EH (cell line): ENCODE measurements around the gene NOSIP.

ENCODE experiments used
- DNase-seq: peaks from one replicate; pipeline ENCODE4 v3.0.0-alpha.2; 2015; ENCODE audit warnings: low read depth

Gene NOSIP

DNA sequence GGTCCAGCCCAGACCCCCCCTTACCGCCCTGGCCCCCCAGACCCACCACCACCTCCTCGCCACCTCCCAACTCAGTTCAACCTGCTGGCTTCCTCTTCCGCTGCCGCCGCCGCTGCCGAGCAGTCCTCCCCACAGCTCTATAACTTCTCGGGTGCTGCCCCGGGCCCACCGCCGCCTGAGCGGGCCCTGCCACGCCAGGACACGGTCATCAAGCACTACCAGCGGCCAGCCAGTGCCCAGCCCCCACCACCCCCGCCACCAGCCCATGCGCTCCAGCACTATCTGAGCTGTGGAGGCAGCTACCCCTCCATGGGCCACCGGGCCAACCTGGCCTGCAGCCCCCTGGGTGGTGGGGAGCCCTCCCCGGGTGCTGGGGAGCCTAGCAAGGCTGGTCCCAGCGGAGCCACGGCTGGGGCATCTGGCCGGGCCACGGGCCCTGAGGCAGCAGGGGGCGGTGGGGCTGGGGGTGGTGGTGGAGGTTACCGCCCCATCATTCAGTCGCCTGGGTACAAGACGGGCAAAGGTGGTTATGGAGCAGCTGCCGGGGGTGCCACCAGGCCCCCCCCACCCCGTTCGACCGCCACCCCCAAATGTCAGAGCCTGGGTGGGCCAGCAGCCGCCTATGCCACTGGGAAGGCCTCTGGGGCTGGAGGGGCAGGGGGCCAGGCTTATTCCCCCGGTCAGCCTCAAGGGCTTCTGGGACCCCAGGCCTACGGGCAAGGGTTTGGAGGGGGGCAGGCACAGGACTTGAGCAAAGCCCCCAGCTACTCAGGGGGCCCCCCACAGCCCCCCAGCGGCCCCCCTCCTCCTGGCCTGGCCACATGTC, 14.8 kb upstream of the NOSIP start:
- no peak for DNase-seq

DNA sequence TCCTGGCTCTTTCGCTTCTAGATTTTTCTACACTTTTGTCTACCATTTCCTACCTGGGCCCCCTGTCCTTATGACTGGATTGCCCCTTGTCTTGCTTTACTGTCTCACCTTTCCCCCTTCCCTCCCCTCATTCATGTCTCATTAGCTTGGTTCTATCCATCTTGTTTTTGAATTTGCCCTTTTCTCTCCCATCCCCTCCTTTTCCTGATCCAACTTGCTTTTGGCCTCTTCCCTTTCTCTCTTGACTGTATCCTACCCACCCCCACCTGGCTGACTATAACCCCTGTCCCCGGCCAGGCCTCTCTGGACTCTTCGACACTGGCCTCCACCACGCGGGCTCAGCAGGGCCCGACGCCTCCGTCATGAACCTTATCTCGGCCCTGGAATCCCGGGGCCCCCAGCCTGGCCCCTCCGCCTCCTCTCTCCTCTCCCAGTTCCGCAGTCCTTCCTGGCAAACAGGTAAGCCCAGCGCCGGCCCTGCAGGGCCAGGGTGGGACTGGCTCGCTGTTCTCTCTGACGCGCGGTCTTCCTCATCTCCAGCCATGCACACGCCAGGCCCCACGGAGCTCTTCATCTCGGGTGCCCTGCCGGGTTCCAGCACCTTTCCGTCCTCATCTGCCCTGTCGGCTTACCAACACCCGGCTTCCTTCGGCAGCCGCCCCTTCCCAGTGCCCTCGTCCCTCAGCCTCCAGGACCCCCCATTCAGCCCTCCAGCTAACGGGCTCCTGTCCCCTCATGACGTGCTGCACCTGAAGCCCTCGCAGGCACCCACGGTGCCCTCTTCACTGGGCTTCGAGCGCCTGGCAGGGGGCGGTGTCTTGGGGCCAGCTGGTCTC, 14.0 kb upstream of the NOSIP start:
- DNase-seq, result no peak

DNA sequence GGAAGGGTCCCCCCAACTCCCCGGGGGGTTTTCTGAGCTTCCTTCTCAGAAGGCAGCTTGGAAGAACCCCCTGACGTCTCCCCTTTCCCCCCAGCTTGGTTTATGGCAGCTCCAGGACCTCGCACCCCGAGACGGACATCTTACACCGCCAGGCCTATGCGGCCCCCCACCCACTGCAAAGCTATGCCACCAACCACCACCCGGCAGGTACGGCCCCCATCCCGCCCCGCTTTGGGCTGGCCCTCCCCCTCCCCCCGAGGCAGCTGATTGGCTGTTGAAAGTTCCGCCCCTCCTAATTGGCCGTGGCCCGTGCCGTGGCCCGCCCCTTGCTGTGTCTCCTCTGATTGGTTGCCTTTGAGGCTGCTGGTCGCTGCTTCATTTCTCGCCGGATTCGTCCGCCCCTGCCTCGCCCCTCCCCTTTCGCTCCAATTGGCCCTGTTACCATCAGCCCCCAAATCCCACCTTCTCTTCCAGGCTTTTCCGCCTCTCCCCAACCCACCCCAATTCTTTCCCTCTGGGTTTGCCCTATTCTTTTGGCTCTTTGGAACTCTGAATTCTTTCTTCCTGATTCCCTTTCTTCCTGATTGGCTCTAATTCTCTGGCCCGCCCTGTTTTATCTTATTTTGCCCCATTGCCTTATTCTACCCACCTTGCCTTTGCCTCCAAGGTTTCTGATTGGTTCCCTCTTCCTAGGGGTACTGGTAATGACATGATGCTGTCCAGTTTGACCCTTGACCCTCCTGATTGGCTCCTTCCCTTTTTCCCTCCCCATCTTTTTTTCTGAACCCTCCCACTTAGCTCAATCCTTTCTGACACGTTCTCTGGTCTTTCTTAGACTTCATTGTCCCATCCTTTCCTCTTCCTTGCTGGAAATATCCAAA, 13.1 kb upstream of the NOSIP start:
- peak; percentile 93 for DNase-seq

DNA sequence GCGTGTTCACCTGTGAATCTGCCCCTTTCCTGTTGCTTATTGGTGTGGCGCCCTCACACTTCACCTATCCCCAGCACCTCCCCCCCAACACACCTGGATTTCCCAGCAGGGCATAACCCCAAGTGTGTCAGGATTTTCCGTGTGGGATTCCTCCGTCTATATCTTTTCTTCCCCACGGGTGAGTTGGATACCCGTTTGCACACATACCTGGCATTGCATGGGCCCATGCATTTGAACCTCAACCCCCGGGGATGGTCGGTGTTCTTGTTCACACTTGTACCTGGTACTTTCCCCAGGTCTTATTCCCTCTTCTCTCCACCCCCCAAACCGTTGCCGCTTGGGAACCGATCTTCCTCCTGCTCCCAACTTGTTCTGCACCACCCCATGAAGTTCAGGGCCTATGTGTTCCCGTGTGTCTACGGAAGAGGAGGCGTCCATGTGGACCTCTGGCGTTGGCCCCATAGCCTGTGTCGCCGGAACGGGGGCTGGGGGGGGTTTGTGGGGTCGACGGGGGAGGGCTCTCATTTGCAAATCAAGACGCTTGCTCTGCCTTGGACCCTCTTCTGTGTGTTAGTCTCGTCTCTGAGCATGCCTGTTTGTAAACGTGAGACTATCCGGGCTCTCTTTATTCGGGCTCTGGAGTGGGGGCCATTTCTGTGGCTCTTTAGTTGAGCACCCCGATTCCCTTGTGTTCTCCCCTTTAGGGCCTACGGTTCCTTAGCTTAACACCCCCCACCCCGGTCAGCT, 12.3 kb upstream of the NOSIP start:
- peak; percentile 30 for DNase-seq

DNA sequence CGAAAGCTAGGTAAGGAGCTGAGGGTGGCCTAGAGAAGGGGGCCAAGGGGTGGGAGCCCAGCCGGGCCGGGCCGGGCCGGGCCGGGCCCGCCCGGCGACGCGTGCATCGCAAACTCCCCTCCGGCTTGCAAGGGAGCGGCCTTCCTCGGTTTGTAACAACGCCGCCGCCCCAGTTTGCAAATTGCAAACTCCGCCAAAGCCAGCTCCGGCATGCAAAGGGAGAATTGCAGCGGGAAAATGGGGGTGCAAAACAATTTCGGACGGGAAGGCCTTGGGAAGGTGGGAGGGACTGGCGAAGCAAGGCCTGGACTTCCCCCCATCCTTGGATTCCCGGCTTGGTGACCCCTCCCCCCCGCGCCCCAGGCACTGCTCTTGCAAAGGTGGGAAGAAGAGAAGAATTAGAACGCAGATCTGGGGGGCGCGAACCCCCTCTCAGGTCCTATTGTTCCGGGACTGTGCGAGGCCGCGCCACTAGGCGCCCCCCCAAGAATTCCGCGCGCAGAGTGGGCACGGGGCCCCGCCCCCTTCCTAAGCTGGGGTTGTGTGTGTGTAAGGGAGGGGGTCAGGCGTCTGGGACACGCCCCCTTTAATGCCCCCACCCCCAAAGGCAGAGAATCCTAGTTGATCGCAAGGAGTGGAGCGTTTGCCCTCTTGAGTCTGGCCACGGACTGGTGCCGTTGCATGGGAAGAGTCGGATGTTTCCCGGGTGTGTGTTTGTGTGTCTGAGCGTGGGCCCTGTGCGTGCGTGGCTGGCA, 11.6 kb upstream of the NOSIP start:
- DNase-seq, result peak; percentile 55

DNA sequence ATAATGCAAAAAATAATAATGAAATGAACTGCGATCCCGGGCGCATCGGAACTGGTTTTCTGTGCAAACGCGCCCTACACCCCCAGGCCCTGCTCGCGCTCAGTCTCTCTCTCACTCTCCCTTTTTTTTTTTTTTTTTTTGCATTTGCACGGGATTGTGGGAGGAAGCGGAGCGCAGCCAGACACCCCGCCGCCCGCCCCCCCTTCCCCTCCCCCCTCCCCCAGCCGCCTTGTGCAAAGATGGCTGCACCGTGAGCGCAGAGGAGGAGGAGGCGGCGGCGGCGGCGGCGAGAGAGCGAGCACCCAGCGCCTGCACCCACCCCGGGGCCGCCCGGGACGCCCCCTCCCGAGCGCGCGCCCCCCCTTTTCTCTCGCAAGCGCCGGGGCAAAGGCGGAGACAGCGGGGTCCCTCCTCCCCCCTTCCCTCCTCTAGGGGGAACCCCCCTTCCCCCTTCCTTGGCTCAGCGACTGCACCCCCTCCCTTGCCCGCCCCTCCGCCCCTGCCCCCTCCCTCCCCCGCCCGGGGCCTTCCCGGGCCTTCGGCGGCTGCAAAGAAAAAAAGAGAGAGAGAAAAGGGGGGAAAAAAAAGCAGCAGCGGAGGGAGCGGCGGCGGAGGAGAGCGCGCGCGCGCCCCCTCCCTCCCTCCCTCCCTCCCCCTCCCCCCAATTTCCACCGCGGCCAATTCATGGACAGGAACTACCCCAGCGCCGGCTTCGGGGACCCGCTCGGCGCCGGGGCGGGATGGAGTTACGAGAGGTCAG, 10.8 kb upstream of the NOSIP start, which contains the start of gene PRR12:
Gene PRR12 (plus strand): TSS at position 212 of the 760 bp plus-strand sequence. CDS start 473 bp downstream, at position 685.
- DNase-seq, result peak; percentile 81

DNA sequence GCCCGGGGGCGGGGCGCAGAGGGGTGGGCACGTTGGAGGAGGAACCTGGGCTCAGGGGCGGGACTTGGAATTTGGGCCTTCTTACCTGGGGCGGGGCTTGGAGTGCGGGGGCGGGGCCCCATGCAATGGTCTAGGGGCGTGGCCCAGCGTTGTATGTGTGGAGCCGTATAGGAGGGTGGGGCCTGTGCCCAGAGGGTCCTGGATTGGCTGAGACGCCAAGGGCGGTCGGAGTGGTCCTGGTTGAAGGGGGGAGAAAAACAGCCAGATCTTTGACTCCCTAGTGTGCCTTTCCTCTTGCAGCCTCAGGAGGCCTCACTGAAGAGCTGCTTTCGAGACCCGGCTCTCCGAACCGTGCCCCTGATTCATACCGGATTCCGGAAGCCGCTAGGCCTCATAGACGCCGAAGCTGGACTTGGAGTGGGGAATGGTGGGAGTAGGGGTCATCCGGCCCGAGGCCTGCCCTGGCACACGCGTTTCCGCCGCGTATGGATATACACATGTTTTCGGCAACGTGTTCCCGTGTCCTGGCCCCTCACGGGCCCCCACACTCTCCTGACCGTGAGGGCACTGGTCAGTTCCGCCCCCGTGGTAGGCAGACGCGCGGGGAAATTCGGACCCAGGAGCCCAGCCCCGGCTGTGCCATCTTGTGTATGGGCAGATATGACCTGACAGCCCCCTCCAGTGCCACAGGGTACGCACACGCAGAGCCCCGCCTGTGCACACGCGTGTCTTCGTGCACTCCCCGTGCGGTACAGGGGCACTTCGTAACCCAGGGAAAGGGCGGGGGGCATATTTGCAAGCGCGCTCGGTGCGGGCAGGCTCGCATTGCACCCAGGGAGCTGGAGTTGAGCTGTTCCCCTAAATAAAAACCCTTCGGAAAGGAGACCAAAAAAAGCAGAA, 10.0 kb upstream of the NOSIP start:
- DNase-seq, result peak; percentile 98

DNA sequence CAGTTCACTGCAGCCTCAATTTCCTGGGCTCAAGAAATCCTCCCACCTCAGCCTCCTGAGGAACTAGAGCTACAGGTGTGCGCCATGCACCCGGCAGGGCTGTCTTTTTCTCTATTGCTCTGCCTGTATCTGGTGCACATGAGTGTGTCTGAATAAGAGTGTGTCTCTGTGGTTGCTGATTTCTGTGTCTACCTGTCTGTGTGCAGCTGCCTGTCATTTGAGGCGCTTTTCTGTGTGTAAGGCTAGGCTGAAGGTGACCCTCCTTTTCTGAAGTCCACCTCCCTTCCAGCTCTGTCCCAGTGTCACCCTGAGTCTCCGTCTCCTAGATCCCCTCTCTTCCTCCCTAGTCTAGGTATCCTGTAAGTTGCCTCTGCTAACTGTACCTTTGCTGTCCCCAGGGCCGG, 9.1 kb upstream of the NOSIP start:
- no peak for DNase-seq

DNA sequence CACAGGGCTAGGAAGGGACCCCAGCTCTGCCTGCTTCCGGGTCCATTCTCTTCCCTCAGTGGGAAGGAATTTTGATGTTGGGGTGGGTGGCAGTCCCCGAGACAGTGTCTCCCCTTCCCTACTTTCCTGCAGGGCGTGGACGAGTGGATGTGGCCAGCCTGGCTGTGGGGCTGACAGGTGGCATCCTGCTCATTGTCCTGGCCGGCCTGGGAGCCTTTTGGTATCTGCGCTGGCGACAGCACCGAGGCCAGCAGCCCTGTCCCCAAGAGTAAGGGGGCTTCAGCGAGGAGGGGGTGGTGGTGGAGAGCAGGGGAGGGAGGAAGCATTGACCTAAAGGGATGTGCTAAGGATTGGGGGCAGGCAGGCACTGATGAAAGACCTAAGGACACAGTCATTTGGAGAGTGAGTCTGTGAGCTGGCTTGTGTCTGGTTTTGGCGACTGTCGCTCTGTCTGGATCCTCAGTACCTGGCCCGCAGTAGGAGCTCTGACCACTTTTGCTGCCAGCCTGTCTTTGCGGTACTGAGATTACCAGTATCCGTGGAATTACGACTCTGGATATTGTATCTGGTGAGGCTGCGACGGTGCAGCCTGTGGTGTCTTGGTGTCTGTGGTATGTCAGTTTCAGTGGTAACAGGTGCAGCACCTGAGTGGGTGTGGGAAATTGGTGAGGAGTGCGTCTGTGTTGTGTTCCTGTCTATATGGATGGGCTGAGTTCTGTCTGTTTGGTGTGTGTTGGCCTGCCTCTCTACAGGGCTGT, 8.2 kb upstream of the NOSIP start:
- no peak for DNase-seq

DNA sequence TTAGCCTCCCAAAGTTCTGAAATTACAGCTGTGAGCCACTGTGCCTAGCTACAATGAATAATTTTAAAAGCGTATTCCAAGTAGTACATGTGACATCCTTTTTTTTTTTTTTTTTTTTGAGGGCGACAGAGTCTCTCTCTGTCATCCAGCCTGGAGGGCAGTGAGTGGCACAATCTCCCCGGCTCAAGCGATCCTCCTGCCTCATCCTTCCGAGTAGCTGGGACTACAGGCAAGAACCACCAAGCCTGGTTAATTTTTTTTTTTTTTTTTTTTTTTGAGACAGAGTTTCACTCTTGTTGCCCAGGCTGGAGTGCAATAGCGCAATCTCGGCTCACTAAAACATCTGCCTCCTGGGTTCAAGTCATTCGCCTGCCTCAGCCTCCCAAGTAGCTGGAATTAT, 6.9 kb upstream of the NOSIP start:
- DNase-seq, result no peak

DNA sequence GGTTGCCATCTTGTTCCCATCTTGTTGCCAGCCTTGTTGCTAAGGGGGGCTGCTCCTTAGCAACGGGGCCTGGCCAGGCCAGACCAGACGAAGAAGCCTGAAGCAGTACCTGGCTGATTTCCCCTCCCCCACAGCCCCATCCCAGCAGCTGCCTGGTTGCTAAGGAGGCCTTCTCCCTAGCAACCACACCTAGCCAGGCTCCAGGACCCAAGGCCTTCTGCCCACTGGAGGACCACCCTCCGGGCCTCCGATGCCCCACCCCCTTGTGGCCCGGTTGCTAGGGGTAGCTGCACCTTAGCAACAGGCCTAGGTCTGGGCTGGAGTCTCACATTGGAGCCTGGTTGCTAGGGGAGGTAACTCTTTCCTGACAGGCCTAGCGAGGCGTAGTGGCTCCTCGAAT, 4.7 kb upstream of the NOSIP start:
- no peak for DNase-seq

DNA sequence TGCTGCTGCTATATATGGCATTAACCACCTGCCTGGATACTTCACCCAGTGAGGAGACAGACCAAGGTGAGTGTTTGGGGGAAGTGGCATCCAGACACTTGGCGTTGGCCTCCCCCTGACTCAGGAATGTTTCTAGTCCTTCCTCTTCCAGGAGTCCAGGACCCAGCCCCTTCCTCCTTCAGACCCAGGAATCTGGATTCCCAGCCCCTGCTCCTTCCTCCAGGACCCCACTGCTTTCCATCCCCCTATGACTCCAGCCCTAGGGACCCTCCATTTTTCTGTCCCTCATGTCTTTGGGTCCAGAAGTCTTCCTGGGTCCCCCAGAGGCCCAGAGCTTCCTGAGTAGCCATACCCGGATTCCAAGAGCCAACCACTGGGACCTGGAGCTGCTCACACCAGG, 2.9 kb upstream of the NOSIP start:
- no peak for DNase-seq

DNA sequence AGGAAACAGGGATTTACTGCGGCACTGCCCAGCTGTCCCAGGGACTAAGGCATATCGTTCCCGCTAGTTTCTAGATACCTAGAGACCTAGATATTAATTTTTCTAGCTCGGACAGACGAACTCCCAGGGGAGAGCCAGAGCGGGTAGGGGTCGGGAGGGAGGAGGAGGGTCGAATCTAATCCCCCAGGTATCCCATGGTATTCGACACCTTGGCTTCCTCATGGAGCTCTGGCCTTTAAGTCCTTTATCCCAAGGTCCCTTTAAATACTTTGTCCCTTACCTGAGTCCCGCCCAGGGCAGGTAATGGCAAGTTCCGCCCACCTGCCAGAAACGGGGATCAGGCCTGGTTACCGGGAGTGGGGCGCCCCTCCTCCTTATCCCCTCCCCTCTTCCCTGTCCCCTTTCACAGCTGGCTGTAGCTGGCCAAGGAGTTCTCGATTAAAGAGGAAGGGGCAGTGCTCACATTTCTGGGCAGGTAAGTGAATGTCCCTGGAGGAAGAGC, 702 bp upstream of the NOSIP start, which contains the start of gene PRRG2:
Gene PRRG2 (plus strand): TSS at position 310 of the 502 bp plus-strand sequence. CDS start 1,904 bp downstream, outside the sequence.
- no peak for DNase-seq

DNA sequence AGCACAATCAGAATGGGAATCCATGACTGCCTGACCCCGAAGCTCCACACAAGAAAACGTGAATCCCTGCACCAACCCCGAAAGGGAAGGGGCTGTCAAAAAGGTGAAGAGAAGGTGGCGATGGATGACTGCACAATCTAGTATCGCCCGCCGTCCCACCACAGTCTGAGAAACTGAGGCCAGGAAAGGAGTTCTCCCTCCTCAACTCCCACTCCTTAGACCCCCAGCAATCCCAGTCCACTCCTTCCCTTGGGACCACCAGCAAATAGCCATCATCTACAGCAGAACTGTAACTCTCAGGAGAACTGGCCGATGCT, 451 bp downstream of the NOSIP start:
- DNase-seq, result no peak

DNA sequence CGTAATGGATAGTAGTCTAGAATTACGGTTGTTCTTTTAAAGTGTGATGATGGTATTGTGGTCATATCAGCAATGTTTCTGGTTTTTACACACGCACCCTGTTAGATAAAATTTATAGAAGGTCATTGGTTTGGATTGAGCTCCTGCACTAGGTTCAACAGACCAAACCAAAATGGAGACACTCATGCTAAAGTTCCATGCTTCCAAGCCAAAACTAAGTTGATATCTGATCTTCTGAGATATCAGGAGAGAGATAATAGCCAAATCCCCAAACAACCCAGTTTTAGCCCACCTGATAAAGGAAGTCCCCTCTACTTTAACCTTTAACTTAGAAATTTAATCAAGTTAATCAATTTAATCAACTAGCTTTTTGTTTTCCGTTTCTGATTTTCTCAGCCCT, 1.2 kb downstream of the NOSIP start:
- DNase-seq, result no peak

DNA sequence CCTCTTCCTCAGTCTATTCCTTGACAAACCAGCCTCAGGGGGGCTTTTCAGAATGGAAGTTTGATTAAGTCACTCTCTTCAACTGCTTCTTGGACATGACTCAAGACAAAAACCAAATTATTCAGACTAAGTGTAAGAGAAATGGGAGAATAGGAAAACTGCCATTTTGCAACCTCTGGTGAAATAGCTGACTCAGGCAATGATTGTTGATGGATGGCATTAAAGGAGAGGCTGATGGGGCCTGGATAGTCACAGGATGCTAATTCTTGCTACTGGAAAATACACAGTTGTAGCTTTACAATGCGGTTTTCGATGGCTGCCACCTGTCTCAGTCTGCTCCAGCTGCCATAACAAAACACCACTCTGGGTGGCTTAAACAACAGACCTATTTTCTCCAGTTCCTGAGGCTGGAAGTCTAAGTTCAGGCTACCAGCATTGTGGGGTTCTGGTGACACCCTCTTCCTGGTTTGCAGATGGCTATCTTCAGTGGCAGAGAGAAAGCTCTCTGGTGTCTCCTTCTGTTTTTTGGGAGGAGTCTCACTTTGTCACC, 6.1 kb downstream of the NOSIP start:
- DNase-seq, result no peak

DNA sequence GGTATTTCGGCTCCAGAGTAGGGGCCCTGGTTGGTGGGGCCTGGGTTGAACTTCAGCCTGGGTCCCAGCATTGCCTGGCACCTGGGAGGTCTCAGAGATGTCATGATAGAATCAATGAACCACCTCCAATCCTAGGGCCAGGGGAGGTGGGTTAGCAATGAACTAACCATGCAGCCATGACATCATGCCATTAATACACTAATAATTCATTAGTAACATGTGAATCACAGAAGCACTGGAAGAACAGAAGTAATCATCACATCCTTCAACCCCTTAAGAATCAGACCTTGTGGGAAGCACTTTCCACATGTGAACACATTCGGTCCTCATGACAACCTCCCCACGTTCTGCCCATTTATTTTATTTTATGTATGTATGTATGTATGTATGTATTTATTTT, 6.9 kb downstream of the NOSIP start:
- DNase-seq, result no peak

DNA sequence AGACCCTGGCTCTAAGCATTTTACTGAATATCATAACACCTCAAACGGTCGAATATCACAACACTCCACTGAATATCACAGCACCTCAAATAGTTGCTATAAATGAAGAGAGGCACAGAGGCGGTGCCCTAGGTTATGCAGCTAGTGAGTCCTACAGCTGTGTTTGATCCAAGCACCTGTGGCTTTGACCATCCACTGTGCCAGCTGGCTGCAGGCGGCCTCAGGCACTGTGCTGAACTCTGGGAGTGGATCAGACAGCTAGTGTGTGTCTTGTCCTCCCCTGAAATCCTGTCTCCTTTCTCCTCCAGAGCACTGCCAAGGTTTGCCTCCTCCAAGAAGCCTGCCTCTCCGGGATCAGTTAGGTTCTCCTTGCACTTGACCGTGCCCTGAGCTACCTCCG, 7.3 kb downstream of the NOSIP start:
- no peak for DNase-seq
